Measurements from ENCODE around the gene TIMP4.
A peak's percentile ranks its signal among the peaks of the same experiment; 100 is the strongest.

TIMP4 gene

DNA sequence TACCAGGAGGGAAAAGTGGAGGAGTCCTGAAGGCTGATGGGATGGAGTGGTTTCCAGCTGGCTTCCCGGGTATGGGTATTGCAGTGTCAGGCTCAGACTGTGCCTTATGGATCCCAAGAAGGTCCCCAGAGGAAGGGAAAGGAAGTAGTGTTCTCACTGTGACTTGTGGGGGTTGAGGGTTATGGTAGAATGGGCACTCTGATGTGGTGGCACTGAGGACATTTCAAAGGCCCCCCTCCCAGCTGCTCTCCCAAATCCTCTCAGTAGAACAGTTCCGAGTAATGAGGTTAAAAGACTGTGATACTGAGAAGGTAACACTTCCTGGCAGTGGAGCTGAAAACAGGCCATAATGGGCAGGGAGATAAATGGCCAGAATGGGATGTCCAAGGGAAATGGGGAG, 23.1 kb upstream of the TIMP4 start:
- peak; percentile 61 for DNase-seq
- no peak for TF ChIP-seq EZH2 (IDR thresholded peaks at IDR 0.05; ENCODE audit: borderline replicate concordance, low read depth, low read length, severe bottlenecking)
- TF ChIP-seq, protein P1, sequence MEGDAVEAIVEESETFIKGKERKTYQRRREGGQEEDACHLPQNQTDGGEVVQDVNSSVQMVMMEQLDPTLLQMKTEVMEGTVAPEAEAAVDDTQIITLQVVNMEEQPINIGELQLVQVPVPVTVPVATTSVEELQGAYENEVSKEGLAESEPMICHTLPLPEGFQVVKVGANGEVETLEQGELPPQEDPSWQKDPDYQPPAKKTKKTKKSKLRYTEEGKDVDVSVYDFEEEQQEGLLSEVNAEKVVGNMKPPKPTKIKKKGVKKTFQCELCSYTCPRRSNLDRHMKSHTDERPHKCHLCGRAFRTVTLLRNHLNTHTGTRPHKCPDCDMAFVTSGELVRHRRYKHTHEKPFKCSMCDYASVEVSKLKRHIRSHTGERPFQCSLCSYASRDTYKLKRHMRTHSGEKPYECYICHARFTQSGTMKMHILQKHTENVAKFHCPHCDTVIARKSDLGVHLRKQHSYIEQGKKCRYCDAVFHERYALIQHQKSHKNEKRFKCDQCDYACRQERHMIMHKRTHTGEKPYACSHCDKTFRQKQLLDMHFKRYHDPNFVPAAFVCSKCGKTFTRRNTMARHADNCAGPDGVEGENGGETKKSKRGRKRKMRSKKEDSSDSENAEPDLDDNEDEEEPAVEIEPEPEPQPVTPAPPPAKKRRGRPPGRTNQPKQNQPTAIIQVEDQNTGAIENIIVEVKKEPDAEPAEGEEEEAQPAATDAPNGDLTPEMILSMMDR (IDR thresholded peaks at IDR 0.05; ENCODE audit: borderline replicate concordance, extremely low read depth, low read length, poor library complexity, severe bottlenecking): no peak
- H3K27ac ChIP-seq (ENCODE audit: low read length): peak overlapping the region; percentile 50
- no peak overlapping the region for H3K4me3 ChIP-seq (ENCODE audit: low read depth in 1 of 2, low read length in 2 of 2)
- H3K9ac ChIP-seq (ENCODE audit: low read depth, low read length): no peak overlapping the region
- peak; percentile 82 for ATAC-seq (ENCODE audit: insufficient read depth, low read depth)
- H3K9me3 ChIP-seq (ENCODE audit: insufficient read depth, low read length, severe bottlenecking): no peaks in the 10 kb centered on the region
- H3K79me2 ChIP-seq (ENCODE audit: insufficient read depth, low read length): no peaks in the 10 kb centered on the region
- H3K36me3 ChIP-seq (ENCODE audit: insufficient read depth, low read length): no peaks in the 10 kb centered on the region
- H3K4me2 ChIP-seq (ENCODE audit: insufficient read depth, low read length): no peak overlapping the region
- H3K27me3 ChIP-seq (ENCODE audit: insufficient read depth, low read length, poor library complexity): no peaks in the 10 kb centered on the region
- H3K4me1 ChIP-seq (ENCODE audit: insufficient read depth, low read length): peaks cover 74% of the 10 kb centered on the region
- no peaks in the 10 kb centered on the region for H4K20me1 ChIP-seq (ENCODE audit: insufficient read depth, low read length)
- no peak overlapping the region for H2AFZ ChIP-seq (ENCODE audit: low read depth, low read length)

DNA sequence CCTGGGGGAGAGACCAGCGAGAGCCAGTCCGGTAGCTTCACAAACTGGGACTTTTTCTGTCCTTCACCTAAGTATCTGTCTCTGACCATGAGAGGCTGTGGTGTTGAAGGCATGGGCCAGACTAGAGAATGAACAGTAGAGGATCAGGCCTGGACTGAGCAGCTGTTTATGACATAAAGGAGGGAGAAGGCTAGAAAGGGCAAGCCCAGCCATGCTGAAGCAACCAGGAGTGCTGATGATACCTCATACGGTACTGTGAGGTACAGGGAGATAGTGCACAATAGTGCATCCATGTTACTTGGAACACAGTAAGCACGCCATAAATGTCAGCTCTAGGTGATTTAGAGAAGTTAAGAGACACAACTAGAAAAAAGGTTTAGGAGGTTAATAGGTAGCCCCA, 22.6 kb upstream of the TIMP4 start:
- no peak overlapping the region for H3K4me2 ChIP-seq (ENCODE audit: insufficient read depth, low read length)
- no peak overlapping the region for H3K4me3 ChIP-seq (ENCODE audit: low read depth in 1 of 2, low read length in 2 of 2)
- H3K9me3 ChIP-seq (ENCODE audit: insufficient read depth, low read length, severe bottlenecking): no peaks in the 10 kb centered on the region
- peaks cover 69% of the 10 kb centered on the region for H3K4me1 ChIP-seq (ENCODE audit: insufficient read depth, low read length)
- H3K36me3 ChIP-seq (ENCODE audit: insufficient read depth, low read length): no peaks in the 10 kb centered on the region
- peak overlapping the region; percentile 5; the same call in 1 of the 2 replicates for H3K27ac ChIP-seq (ENCODE audit: low read length)
- DNase-seq (no peak), ATAC-seq (ENCODE audit: insufficient read depth, low read depth) (0 out of 3 replicates have a peak, but pooled peaks have one; percentile 26)
- no peaks in the 10 kb centered on the region for H3K79me2 ChIP-seq (ENCODE audit: insufficient read depth, low read length)
- H2AFZ ChIP-seq (ENCODE audit: low read depth, low read length): no peak overlapping the region
- no peaks in the 10 kb centered on the region for H3K27me3 ChIP-seq (ENCODE audit: insufficient read depth, low read length, poor library complexity)
- TF ChIP-seq EZH2 (IDR thresholded peaks at IDR 0.05; ENCODE audit: borderline replicate concordance, low read depth, low read length, severe bottlenecking): no peak
- TF ChIP-seq, protein P1 (IDR thresholded peaks at IDR 0.05; ENCODE audit: borderline replicate concordance, extremely low read depth, low read length, poor library complexity, severe bottlenecking): no peak
- no peak overlapping the region for H3K9ac ChIP-seq (ENCODE audit: low read depth, low read length)
- no peaks in the 10 kb centered on the region for H4K20me1 ChIP-seq (ENCODE audit: insufficient read depth, low read length)

DNA sequence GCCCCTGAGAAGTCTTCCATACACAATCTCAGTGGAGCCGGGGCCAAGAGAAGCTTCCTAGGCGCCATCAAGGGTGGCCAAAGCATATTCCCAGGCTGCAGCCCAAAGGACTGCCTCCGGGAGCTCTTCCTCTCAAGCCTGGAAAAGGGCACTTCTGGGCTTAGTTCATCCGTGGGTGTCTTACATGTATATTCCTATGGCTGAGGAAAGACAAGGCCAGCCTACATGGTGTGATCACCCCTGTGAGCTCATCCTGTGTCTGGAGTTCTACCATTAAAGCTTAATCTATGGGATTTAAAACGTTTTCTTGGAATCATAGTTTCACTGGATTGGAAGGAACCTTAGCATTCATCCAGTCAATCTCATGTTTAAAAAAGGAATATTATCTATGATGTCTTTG, 21.9 kb upstream of the TIMP4 start:
- Histone ChIP-seq H3K9ac (ENCODE audit: low read depth, low read length) (no peak overlapping the region), H3K79me2 (ENCODE audit: insufficient read depth, low read length) (no peaks in the 10 kb centered on the region), H3K4me3 (ENCODE audit: low read depth in 1 of 2, low read length in 2 of 2) (no peak overlapping the region), H2AFZ (ENCODE audit: low read depth, low read length) (no peak overlapping the region), H3K4me2 (ENCODE audit: insufficient read depth, low read length) (no peak overlapping the region), H4K20me1 (ENCODE audit: insufficient read depth, low read length) (no peaks in the 10 kb centered on the region), H3K4me1 (ENCODE audit: insufficient read depth, low read length) (peaks cover 64% of the 10 kb centered on the region), H3K27ac (ENCODE audit: low read length) (no peak overlapping the region), H3K9me3 (ENCODE audit: insufficient read depth, low read length, severe bottlenecking) (no peaks in the 10 kb centered on the region), H3K36me3 (ENCODE audit: insufficient read depth, low read length) (no peaks in the 10 kb centered on the region), H3K27me3 (ENCODE audit: insufficient read depth, low read length, poor library complexity) (no peaks in the 10 kb centered on the region)
- no peak for DNase-seq
- ATAC-seq (ENCODE audit: insufficient read depth, low read depth): no peak
- no peak for TF ChIP-seq EZH2 (IDR thresholded peaks at IDR 0.05; ENCODE audit: borderline replicate concordance, low read depth, low read length, severe bottlenecking)
- TF ChIP-seq, protein P1 (IDR thresholded peaks at IDR 0.05; ENCODE audit: borderline replicate concordance, extremely low read depth, low read length, poor library complexity, severe bottlenecking): no peak

DNA sequence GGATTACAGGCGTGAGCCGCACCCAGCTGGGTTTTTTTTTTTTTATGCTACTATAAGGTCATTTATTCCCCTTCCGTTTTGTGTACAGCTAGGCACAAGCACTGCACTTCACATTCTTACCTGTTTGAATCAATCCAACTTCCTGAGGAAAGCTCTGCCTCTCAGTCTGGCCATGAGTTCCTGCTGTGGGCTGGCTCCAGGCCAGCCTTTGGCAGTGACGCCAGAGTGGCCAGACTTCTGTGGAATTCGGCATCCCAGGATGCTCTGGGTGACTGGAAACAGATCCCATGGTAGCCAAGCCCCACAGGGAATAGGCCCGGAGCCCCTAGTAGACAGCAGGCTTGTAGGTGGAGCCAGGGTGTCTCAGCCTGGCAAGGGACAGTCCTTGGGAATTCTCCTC, 21.5 kb upstream of the TIMP4 start:
- peaks cover 61% of the 10 kb centered on the region for H3K4me1 ChIP-seq (ENCODE audit: insufficient read depth, low read length)
- H4K20me1 ChIP-seq (ENCODE audit: insufficient read depth, low read length): no peaks in the 10 kb centered on the region
- H3K9ac ChIP-seq (ENCODE audit: low read depth, low read length): no peak overlapping the region
- H3K9me3 ChIP-seq (ENCODE audit: insufficient read depth, low read length, severe bottlenecking): no peaks in the 10 kb centered on the region
- H3K4me3 ChIP-seq (ENCODE audit: low read depth in 1 of 2, low read length in 2 of 2): no peak overlapping the region
- no peaks in the 10 kb centered on the region for H3K36me3 ChIP-seq (ENCODE audit: insufficient read depth, low read length)
- no peak overlapping the region for H2AFZ ChIP-seq (ENCODE audit: low read depth, low read length)
- H3K4me2 ChIP-seq (ENCODE audit: insufficient read depth, low read length): no peak overlapping the region
- TF ChIP-seq, protein P1 (IDR thresholded peaks at IDR 0.05; ENCODE audit: borderline replicate concordance, extremely low read depth, low read length, poor library complexity, severe bottlenecking): no peak
- TF ChIP-seq EZH2 (IDR thresholded peaks at IDR 0.05; ENCODE audit: borderline replicate concordance, low read depth, low read length, severe bottlenecking): no peak
- no peak for ATAC-seq (ENCODE audit: insufficient read depth, low read depth)
- no peaks in the 10 kb centered on the region for H3K79me2 ChIP-seq (ENCODE audit: insufficient read depth, low read length)
- no peak overlapping the region for H3K27ac ChIP-seq (ENCODE audit: low read length)
- no peaks in the 10 kb centered on the region for H3K27me3 ChIP-seq (ENCODE audit: insufficient read depth, low read length, poor library complexity)
- no peak for DNase-seq

Data from DND-41 (cell line).